UCSD-AML1 (cell line): ENCODE measurements around the gene IGFBPL1.
A peak's percentile ranks its signal among the peaks of the same experiment; 100 is the strongest.
"Not testable (repeated sequence)": the region's sequence is repeated elsewhere in the genome, so short reads cannot be mapped to it uniquely, and the experiment has no call there.

Experiments used
- DNase-seq: peaks from one replicate; lab custom pipeline; 2025; ENCODE audit not compliant: unreplicated experiment; lab: John Stamatoyannopoulos, UW

IGFBPL1 gene

GRCh38 chr9:38399191-38399590, 25.1 kb downstream of the IGFBPL1 start:
- not testable (repeated sequence) for DNase-seq

GRCh38 chr9:38396371-38396671, 27.9 kb downstream of the IGFBPL1 start:
- DNase-seq, result no peak

- DNase-seq, result no peak
Measured at GRCh38 chr9:38395653-38396370, 28.4 kb downstream of the IGFBPL1 start.

GRCh38 chr9:38394416-38394815, 29.8 kb downstream of the IGFBPL1 start:
- DNase-seq, result no peak

GRCh38 chr9:38393128-38393796, 31.0 kb downstream of the IGFBPL1 start:
- no peak for DNase-seq

- DNase-seq, result peak; percentile 87
Measured at GRCh38 chr9:38392235-38393127, 31.8 kb downstream of the IGFBPL1 start, which contains the start of gene ALDH1B1. ALDH1B1 (plus strand) TSS chr9:38392702; CDS start chr9:38395749, 3,047 bp downstream.

- DNase-seq, result no peak
Measured at GRCh38 chr9:38391278-38392118, 32.8 kb downstream of the IGFBPL1 start.

- no peak for DNase-seq
Measured at GRCh38 chr9:38390851-38391250, 33.4 kb downstream of the IGFBPL1 start.

- DNase-seq, result no peak
Measured at GRCh38 chr9:38390442-38390841, 33.8 kb downstream of the IGFBPL1 start.

- no peak for DNase-seq
Measured at GRCh38 chr9:38389313-38389712, 34.9 kb downstream of the IGFBPL1 start.

GRCh38 chr9:38388283-38389223, 35.7 kb downstream of the IGFBPL1 start:
- no peak for DNase-seq

GRCh38 chr9:38387751-38388150, 36.5 kb downstream of the IGFBPL1 start:
- DNase-seq, result no peak

- no peak for DNase-seq
Measured at GRCh38 chr9:38387066-38387465, 37.2 kb downstream of the IGFBPL1 start.

GRCh38 chr9:38386319-38386895, 37.8 kb downstream of the IGFBPL1 start:
- no peak for DNase-seq

- DNase-seq, result no peak
Measured at GRCh38 chr9:38385896-38386295, 38.4 kb downstream of the IGFBPL1 start.

- no peak for DNase-seq
Measured at GRCh38 chr9:38384990-38385848, 39.0 kb downstream of the IGFBPL1 start.

GRCh38 chr9:38382141-38382540, 42.1 kb downstream of the IGFBPL1 start:
- DNase-seq, result no peak

- DNase-seq, result no peak
Measured at GRCh38 chr9:38380872-38381534, 43.3 kb downstream of the IGFBPL1 start.
